ENCODE measurements around the gene LINC01488. TPM values are rescaled to one million over a fixed set of nuclear protein-coding genes. Genes with fewer than 3 reads are reported as not detected.

LINC01488 gene
- total RNA-seq, 2 experiments from 2014 or later = not detected

GRCh38 chr11:69504127-69504526 lies 22.7 kb downstream of the LINC01488 start:
- POLR2A ChIA-PET = no interaction called here
- Histone ChIP-seq H3K36me3 (ENCODE audit: insufficient read depth, low read length) (no peaks in the 10 kb centered on the region), H3K27ac (ENCODE audit: low read depth in 1 of 2, low read length in 2 of 2) (no peak overlapping the region), H3K4me3 (ENCODE audit: low read length) (no peak overlapping the region), H3K27me3 (ENCODE audit: control insufficient read depth in 1 of 2, insufficient read depth in 2 of 2, low read length in 2 of 2) (no peaks in the 10 kb centered on the region), H3K4me1 (ENCODE audit: insufficient read depth, low read length) (no peaks in the 10 kb centered on the region), H3K9me3 (ENCODE audit: control insufficient read depth in 1 of 2, insufficient read depth in 1 of 2, low read length in 2 of 2) (peaks cover 0 to 4% of the 10 kb centered on the region in 2 experiments)
- CTCF ChIA-PET = no interaction called here
- no peak overlapping the region for H3K4me3 Mint-ChIP-seq
- DNase-seq = no peak
- peaks cover 5% of the 10 kb centered on the region for H3K4me1 Mint-ChIP-seq (ENCODE audit: low read depth)
- ATAC-seq (ENCODE audit: poor library complexity) = no peak
- H3K9me3 Mint-ChIP-seq = peaks cover 2% of the 10 kb centered on the region
- intact Hi-C loops (cut with DNase I, micrococcal nuclease) = no loop called here
- TF ChIP-seq, protein P1, sequence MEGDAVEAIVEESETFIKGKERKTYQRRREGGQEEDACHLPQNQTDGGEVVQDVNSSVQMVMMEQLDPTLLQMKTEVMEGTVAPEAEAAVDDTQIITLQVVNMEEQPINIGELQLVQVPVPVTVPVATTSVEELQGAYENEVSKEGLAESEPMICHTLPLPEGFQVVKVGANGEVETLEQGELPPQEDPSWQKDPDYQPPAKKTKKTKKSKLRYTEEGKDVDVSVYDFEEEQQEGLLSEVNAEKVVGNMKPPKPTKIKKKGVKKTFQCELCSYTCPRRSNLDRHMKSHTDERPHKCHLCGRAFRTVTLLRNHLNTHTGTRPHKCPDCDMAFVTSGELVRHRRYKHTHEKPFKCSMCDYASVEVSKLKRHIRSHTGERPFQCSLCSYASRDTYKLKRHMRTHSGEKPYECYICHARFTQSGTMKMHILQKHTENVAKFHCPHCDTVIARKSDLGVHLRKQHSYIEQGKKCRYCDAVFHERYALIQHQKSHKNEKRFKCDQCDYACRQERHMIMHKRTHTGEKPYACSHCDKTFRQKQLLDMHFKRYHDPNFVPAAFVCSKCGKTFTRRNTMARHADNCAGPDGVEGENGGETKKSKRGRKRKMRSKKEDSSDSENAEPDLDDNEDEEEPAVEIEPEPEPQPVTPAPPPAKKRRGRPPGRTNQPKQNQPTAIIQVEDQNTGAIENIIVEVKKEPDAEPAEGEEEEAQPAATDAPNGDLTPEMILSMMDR (IDR thresholded peaks at IDR 0.05) = no peak
- H3K36me3 Mint-ChIP-seq (ENCODE audit: low read depth) = no peaks in the 10 kb centered on the region
- H3K27ac Mint-ChIP-seq = no peak overlapping the region
- H3K27me3 Mint-ChIP-seq = peaks cover 6% of the 10 kb centered on the region

GRCh38 chr11:69504576-69505335 lies 23.3 kb downstream of the LINC01488 start:
- no peak for DNase-seq
- H3K36me3 Mint-ChIP-seq (ENCODE audit: low read depth) = no peaks in the 10 kb centered on the region
- intact Hi-C loops (cut with DNase I, micrococcal nuclease) = no loop called here
- TF ChIP-seq, protein P1 (IDR thresholded peaks at IDR 0.05) = no peak
- Histone ChIP-seq H3K4me3 (ENCODE audit: low read length) (no peak overlapping the region), H3K4me1 (ENCODE audit: insufficient read depth, low read length) (no peaks in the 10 kb centered on the region), H3K27ac (ENCODE audit: low read depth in 1 of 2, low read length in 2 of 2) (no peak overlapping the region), H3K36me3 (ENCODE audit: insufficient read depth, low read length) (no peaks in the 10 kb centered on the region), H3K9me3 (ENCODE audit: control insufficient read depth in 1 of 2, insufficient read depth in 1 of 2, low read length in 2 of 2) (peaks cover 0 to 4% of the 10 kb centered on the region in 2 experiments), H3K27me3 (ENCODE audit: control insufficient read depth in 1 of 2, insufficient read depth in 2 of 2, low read length in 2 of 2) (no peaks in the 10 kb centered on the region)
- POLR2A ChIA-PET = no interaction called here
- no peak overlapping the region for H3K27ac Mint-ChIP-seq
- peaks cover 6% of the 10 kb centered on the region for H3K27me3 Mint-ChIP-seq
- H3K9me3 Mint-ChIP-seq = peaks cover 2% of the 10 kb centered on the region
- H3K4me3 Mint-ChIP-seq = no peak overlapping the region
- no peak for ATAC-seq (ENCODE audit: poor library complexity)
- CTCF ChIA-PET = no interaction called here
- H3K4me1 Mint-ChIP-seq (ENCODE audit: low read depth) = peaks cover 5% of the 10 kb centered on the region

- intact Hi-C loops (cut with DNase I, micrococcal nuclease) = no loop called here
- H3K9me3 Mint-ChIP-seq = peaks cover 2% of the 10 kb centered on the region
- no peak for DNase-seq
Observed at GRCh38 chr11:69508974-69509373, 27.5 kb downstream of the LINC01488 start.

More at GRCh38 chr11:69508974-69509373, 27.5 kb downstream of the LINC01488 start:
- POLR2A ChIA-PET = no interaction called here
- no peaks in the 10 kb centered on the region for H3K27me3 Mint-ChIP-seq
- ATAC-seq (ENCODE audit: poor library complexity) = no peak
- no peaks in the 10 kb centered on the region for H3K27me3 ChIP-seq (ENCODE audit: control insufficient read depth in 1 of 2, insufficient read depth in 2 of 2, low read length in 2 of 2)
- H3K27ac Mint-ChIP-seq = no peak overlapping the region
- H3K36me3 ChIP-seq (ENCODE audit: insufficient read depth, low read length) = no peaks in the 10 kb centered on the region
- no peak overlapping the region for H3K27ac ChIP-seq (ENCODE audit: low read depth in 1 of 2, low read length in 2 of 2)
- no peaks in the 10 kb centered on the region for H3K4me1 ChIP-seq (ENCODE audit: insufficient read depth, low read length)
- H3K36me3 Mint-ChIP-seq (ENCODE audit: low read depth) = no peaks in the 10 kb centered on the region
- no peak overlapping the region for H3K4me3 ChIP-seq (ENCODE audit: low read length)
- TF ChIP-seq, protein P1 (IDR thresholded peaks at IDR 0.05) = no peak
- CTCF ChIA-PET = no interaction called here
- H3K4me3 Mint-ChIP-seq = no peak overlapping the region
- peaks cover 0 to 4% of the 10 kb centered on the region in 2 experiments for H3K9me3 ChIP-seq (ENCODE audit: control insufficient read depth in 1 of 2, insufficient read depth in 1 of 2, low read length in 2 of 2)
- peaks cover 5% of the 10 kb centered on the region for H3K4me1 Mint-ChIP-seq (ENCODE audit: low read depth)

Measured in CD4-positive, alpha-beta T cell (primary cell).